A673 (cell line): ENCODE results near the gene ERC1. TPM values are rescaled to one million over a fixed set of nuclear protein-coding genes. Genes with fewer than 3 reads are reported as not detected.

Experiments used
- BruUV-seq: library from RNA; stranded (reverse); fragments of 400-500 nt; replicated peaks from 2 replicates; lab custom pipeline; 2021; lab: Mats Ljungman, UMichigan
- CTCF ChIA-PET: fragments of 300-600 bp; sonication (Branson Sonifier 250); formaldehyde crosslinking; loops from one replicate; lab custom pipeline; 2022; ENCODE audit warnings: antibody characterized with exemption; lab: Charles Lee
- POLR2A ChIA-PET: fragments of 300-600 bp; sonication (Branson Sonifier 250); formaldehyde crosslinking; loops from one replicate; lab custom pipeline; 2022; ENCODE audit warnings: antibody characterized with exemption; ENCODE audit not compliant: low non-redundant PET; lab: Charles Lee
- DNase-seq: peaks from one replicate; pipeline ENCODE4 v3.0.0-alpha.2; 2015; ENCODE audit warnings: low spot score
- H3K27ac ChIP-seq: fragments of 200-600 bp; sonication (generic); 2 replicates; pipeline ENCODE4 v1.5.1; 2016; ENCODE audit warnings: mixed run types, low read depth, mild to moderate bottlenecking, mixed read lengths, antibody characterized with exemption, low read length; ENCODE audit not compliant: poor library complexity, severe bottlenecking
- H3K27me3 ChIP-seq: fragments of 200-600 bp; sonication (generic); replicated peaks from 2 replicates; pipeline ENCODE4 v1.6.1; 2017; ENCODE audit warnings: mixed run types, low read depth, mild to moderate bottlenecking, mixed read lengths, antibody characterized with exemption, low read length; ENCODE audit not compliant: insufficient read depth, poor library complexity
- H3K36me3 ChIP-seq: fragments of 200-600 bp; sonication (generic); 2 replicates; pipeline ENCODE4 v1.6.1; 2016; ENCODE audit warnings: mixed run types, mild to moderate bottlenecking, mixed read lengths, antibody characterized with exemption, low read length; ENCODE audit not compliant: insufficient read depth, poor library complexity, severe bottlenecking
- H3K4me1 ChIP-seq: fragments of 200-600 bp; sonication (generic); 2 replicates; pipeline ENCODE4 v1.6.1; 2017; ENCODE audit warnings: mixed run types, mild to moderate bottlenecking, mixed read lengths, antibody characterized with exemption, low read length; ENCODE audit not compliant: insufficient read depth, poor library complexity, severe bottlenecking
- H3K4me3 ChIP-seq: fragments of 200-600 bp; sonication (generic); 2 replicates; pipeline ENCODE4 v1.5.1; 2016; ENCODE audit warnings: low read depth, mixed run types, mild to moderate bottlenecking, mixed read lengths, low read length; ENCODE audit not compliant: poor library complexity, severe bottlenecking
- H3K9me3 ChIP-seq: fragments of 200-600 bp; sonication (generic); 2 replicates; pipeline ENCODE4 v1.6.1; 2016; ENCODE audit warnings: mixed run types, low read depth, mild to moderate bottlenecking, mixed read lengths, antibody characterized with exemption, low read length; ENCODE audit not compliant: poor library complexity, severe bottlenecking
- CTCF ChIP-seq: fragments of 300-800, 200-600 bp; sonication (generic); conservative IDR thresholded peaks from 2 replicates; pipeline ENCODE4 v1.5.1; 2017; ENCODE audit warnings: low read depth, mild to moderate bottlenecking, antibody characterized with exemption, low read length, moderate library complexity, mixed read lengths
- EZH2 ChIP-seq: fragments of 200-600 bp; sonication (generic); IDR thresholded peaks from 2 replicates; pipeline ENCODE4 v1.6.1; 2017; ENCODE audit warnings: borderline replicate concordance, low read depth, mild to moderate bottlenecking, mixed read lengths, antibody characterized with exemption, low read length; ENCODE audit not compliant: poor library complexity, severe bottlenecking
- intact Hi-C: fragments of 100-400 bp; cut with micrococcal nuclease; formaldehyde crosslinking; loops from one replicate; pipeline ENCODE4 v1.10.0; 2022; ENCODE audit not compliant: unreplicated experiment
- total RNA-seq: library from RNA; stranded (reverse); gene quantifications from 2 replicates; pipeline ENCODE4 v1.2.3, GENCODE V29; 2021

Gene ERC1
- total RNA-seq, 1 experiment from 2014 or later: 60.7 TPM

DNA sequence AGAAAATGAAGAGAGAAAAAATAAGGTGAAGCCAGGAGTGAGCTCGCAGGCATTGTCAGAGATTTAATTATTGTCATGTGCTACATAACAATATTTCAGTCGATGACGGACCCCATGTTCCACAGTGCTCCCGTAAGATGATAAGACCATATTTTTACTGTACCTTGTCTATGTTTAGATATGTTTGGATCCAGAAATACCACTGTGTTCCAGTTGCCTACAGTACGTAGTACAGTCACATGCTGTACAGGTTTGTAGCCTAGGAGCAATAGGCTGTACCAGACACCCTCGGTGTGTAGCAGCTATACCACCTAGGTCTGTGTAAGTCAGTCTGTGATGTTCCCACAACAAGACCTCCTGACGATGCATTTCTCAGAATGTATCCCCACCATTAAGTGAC, 465.9 kb downstream of the ERC1 start:
- Histone ChIP-seq H3K9me3 (no peaks in the 10 kb centered on the region), H3K36me3 (no peaks in the 10 kb centered on the region), H3K4me1 (no peaks in the 10 kb centered on the region), H3K27ac (no peak overlapping the region), H3K4me3 (no peak overlapping the region), H3K27me3 (no peaks in the 10 kb centered on the region)
- CTCF ChIA-PET: no interaction called here
- TF ChIP-seq EZH2 (no peak), CTCF (no peak)
- no TSS peak for BruUV-seq
- DNase-seq: no peak
- POLR2A ChIA-PET: interaction anchor here (0.6 to 0.7 kb wide), 2 partner anchors 10 to 165 kb away, joined by 3 to 8 read pairs; no protein-coding TSS in a partner anchor
- intact Hi-C loops: no loop called here

DNA sequence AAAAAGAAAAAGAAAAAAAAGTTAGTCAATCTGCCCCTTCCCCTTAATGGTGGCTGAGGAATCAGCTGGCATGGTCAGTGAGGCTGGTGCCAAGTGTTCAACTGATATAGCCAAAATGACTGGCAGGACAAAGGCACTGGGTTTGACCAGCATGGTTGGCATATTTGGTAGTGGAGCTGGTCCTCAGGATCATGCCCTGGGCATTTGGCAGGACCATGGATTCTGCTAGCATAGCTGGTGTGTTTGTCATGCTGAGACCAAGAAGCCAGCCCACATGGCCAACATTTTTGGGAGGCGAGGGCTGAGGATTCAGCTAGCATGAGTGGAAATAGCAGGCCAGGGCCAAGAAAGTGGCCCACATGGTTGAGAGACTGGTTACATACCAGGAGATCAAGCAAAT, 466.9 kb downstream of the ERC1 start:
- H3K9me3 ChIP-seq: no peaks in the 10 kb centered on the region
- ChIA-PET CTCF (no interaction called here), POLR2A (no interaction called here)
- TF ChIP-seq EZH2 (no peak), CTCF (no peak)
- no peak overlapping the region for H3K4me3 ChIP-seq
- no peak overlapping the region for H3K27ac ChIP-seq
- BruUV-seq: no TSS peak
- no peaks in the 10 kb centered on the region for H3K27me3 ChIP-seq
- no peak for DNase-seq
- H3K36me3 ChIP-seq: no peaks in the 10 kb centered on the region
- intact Hi-C loops: no loop called here
- no peaks in the 10 kb centered on the region for H3K4me1 ChIP-seq

- POLR2A ChIA-PET: no interaction called here
- H3K4me1 ChIP-seq: no peaks in the 10 kb centered on the region
- H3K4me3 ChIP-seq: no peak overlapping the region
- H3K27ac ChIP-seq: no peak overlapping the region
- H3K36me3 ChIP-seq: no peaks in the 10 kb centered on the region
- H3K9me3 ChIP-seq: no peaks in the 10 kb centered on the region
- no peaks in the 10 kb centered on the region for H3K27me3 ChIP-seq
- DNase-seq: no peak
- no peak for TF ChIP-seq EZH2
- TF ChIP-seq CTCF: no peak
- BruUV-seq: no TSS peak
- intact Hi-C loops: no loop called here
- CTCF ChIA-PET: no interaction called here
Observed at GRCh38 chr12:1459339-1459738, 468.3 kb downstream of the ERC1 start.
